Natural killer cell (primary cell): Measurements from ENCODE around the gene BLM. TPM values are rescaled to one million over a fixed set of nuclear protein-coding genes. Genes with fewer than 3 reads are reported as not detected.
"Not testable (repeated sequence)": the region's sequence is repeated elsewhere in the genome, so short reads cannot be mapped to it uniquely, and the experiment has no call there.

Experiments
- ATAC-seq, 3 donors: fragments of 150-1000 bp in 2 of 3; fragments of 200-7000 bp in 1 of 3; cut with Tn5 transposase; 1 replicate in 1 of 3; 2 replicates in 2 of 3; pipeline ENCODE4 v1.10.0; 2021; ENCODE audit warnings: mild to moderate bottlenecking in 2 of 3, moderate library complexity in 2 of 3
- DNase-seq, 2 donors: peaks; one replicate each; pipeline versions ENCODE4 v3.0.0 to v3.0.0-alpha.2; 2013 to 2021; ENCODE audit warnings: mixed read lengths in 1 of 2
- H3K27ac ChIP-seq: one replicate; pipeline ENCODE4 v1.5.1; 2013; ENCODE audit warnings: mild to moderate bottlenecking, low read length
- H3K27me3 ChIP-seq: one replicate; pipeline ENCODE4 v1.6.1; 2013; ENCODE audit warnings: low read length; ENCODE audit not compliant: control insufficient read depth, insufficient read depth
- H3K36me3 ChIP-seq: one replicate; pipeline ENCODE4 v1.6.1; 2013; ENCODE audit warnings: low read length; ENCODE audit not compliant: control insufficient read depth, insufficient read depth
- H3K4me1 ChIP-seq: one replicate; pipeline ENCODE4 v1.6.1; 2013; ENCODE audit warnings: low read length; ENCODE audit not compliant: control insufficient read depth, insufficient read depth
- H3K4me3 ChIP-seq: one replicate; pipeline ENCODE4 v1.5.1; 2013; ENCODE audit warnings: low read length
- H3K9me3 ChIP-seq: one replicate; pipeline ENCODE4 v1.6.1; 2013; ENCODE audit warnings: low read length; ENCODE audit not compliant: control insufficient read depth, insufficient read depth
- H3K27ac Mint-ChIP-seq, 2 donors: one replicate each; pipeline ENCODE4 v1.8.0; 2022; ENCODE audit warnings: mild to moderate bottlenecking in 2 of 2, mixed read lengths in 2 of 2, moderate library complexity in 1 of 2
- H3K27me3 Mint-ChIP-seq, 2 donors: one replicate each; pipeline ENCODE4 v1.8.0; 2022; ENCODE audit warnings: low read depth in 2 of 2, mixed read lengths in 2 of 2
- H3K36me3 Mint-ChIP-seq: one replicate; pipeline ENCODE4 v1.8.0; 2022; ENCODE audit warnings: mixed read lengths
- H3K4me1 Mint-ChIP-seq, 2 donors: one replicate each; pipeline ENCODE4 v1.8.0; 2022; ENCODE audit warnings: mixed read lengths in 2 of 2
- H3K4me3 Mint-ChIP-seq: one replicate; pipeline ENCODE4 v1.8.0; 2022; ENCODE audit warnings: mild to moderate bottlenecking, moderate library complexity, mixed read lengths
- H3K9me3 Mint-ChIP-seq, 2 donors: one replicate each; pipeline ENCODE4 v1.8.0; 2022; ENCODE audit warnings: mixed read lengths in 2 of 2
- CTCF ChIP-seq: fragments of 200-600 bp; IDR thresholded peaks from one replicate; pipeline ENCODE4 v1.8.0; 2022; ENCODE audit warnings: antibody characterized with exemption
- WGBS: methylation state at CpG from one replicate; pipeline ENCODE4 v1.1.7; 2013; ENCODE audit warnings: missing lambda C conversion rate; ENCODE audit not compliant: insufficient coverage; 5-methylcytosine and 5-hydroxymethylcytosine counted together
- intact Hi-C: fragments of 100-400 bp; cut with micrococcal nuclease; formaldehyde crosslinking; loops from one replicate; pipeline ENCODE4 v1.14.2; 2022
- total RNA-seq, 4 donors: library from RNA; stranded (reverse); fragments of 120-200 nt in 1 of 4; gene quantifications; one replicate each; pipeline versions ENCODE4 v1.2.3 to v1.2.4, GENCODE V29; 2013 to 2022

The BLM gene
- total RNA-seq, 3 donors from 2014 or later (not counting 1 experiment from before 2014, with no cell fraction given): 9.9 to 15.9 (median 14.1) TPM

DNA sequence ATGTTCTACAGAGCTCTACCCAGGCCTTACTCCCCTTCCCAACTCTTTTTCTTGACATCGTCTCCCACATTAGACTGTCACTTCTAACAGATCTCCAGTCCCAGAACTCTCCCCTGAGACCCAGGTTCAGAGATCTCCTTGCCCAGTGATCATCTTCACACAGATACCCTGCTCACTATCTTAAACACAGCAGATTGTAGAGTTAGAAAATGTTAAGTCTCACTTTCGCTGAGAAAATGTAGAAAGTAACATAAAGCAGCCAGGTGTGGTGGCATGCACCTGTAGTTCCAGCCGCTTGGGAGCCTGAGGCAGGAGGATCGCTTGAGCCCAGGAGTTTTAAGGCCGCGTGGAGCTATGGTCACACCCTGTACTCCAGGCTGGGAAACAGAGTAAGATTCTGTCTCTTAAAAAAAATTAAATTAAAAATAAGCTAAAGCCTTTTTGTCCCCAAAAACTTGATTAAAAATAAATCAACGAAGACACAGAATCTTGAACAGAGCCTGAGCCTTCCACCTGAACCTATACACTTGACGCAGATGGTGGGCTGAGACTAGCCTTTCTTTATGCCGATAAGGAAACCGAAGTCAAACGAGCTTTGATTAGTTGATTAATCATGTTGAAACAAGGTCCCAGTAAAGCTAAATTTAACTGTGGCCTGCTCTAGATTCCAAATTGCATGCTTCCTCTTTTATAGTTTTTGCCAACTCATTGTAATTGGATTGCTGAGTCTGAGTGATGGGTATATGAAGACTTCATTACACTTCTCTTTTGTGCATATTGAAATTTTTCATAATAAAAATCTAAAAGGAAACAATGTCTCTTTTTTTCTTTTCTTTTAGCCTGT lies 31.3 kb upstream of the BLM start:
- H3K4me1 ChIP-seq: no peaks in the 10 kb centered on the region
- H3K27ac ChIP-seq: no peak overlapping the region
- no peak for TF ChIP-seq CTCF
- H3K9me3 Mint-ChIP-seq: no peaks in the 10 kb centered on the region
- peaks cover 8 to 9% of the 10 kb centered on the region in 2 donors for H3K4me1 Mint-ChIP-seq
- no peaks in the 10 kb centered on the region for H3K36me3 ChIP-seq
- WGBS: 64% methylated on average over 11 of the region's 11 CpGs
- no peaks in the 10 kb centered on the region for H3K36me3 Mint-ChIP-seq
- H3K27ac Mint-ChIP-seq: no peak overlapping the region
- no peak for DNase-seq
- intact Hi-C loops: no loop called here
- peak in 2 of 3 donors; percentile 10 to 37 for ATAC-seq
- H3K27me3 ChIP-seq: no peaks in the 10 kb centered on the region
- no peak overlapping the region for H3K4me3 ChIP-seq
- H3K4me3 Mint-ChIP-seq: no peak overlapping the region
- H3K27me3 Mint-ChIP-seq: peaks cover 0 to 8% of the 10 kb centered on the region in 2 donors
- peaks cover 4% of the 10 kb centered on the region for H3K9me3 ChIP-seq

GRCh38 chr15:90686435-90687218 lies 30.5 kb upstream of the BLM start:
- no peaks in the 10 kb centered on the region for H3K27me3 ChIP-seq
- no peak overlapping the region for H3K27ac ChIP-seq
- H3K36me3 Mint-ChIP-seq: no peaks in the 10 kb centered on the region
- peaks cover 0 to 8% of the 10 kb centered on the region in 2 donors for H3K27me3 Mint-ChIP-seq
- H3K9me3 Mint-ChIP-seq: no peaks in the 10 kb centered on the region
- WGBS: 29% methylated on average over 2 of the region's 3 CpGs
- H3K4me1 Mint-ChIP-seq: peaks cover 8 to 9% of the 10 kb centered on the region in 2 donors
- peak overlapping the region in 1 of 2 donors; percentile 6 for H3K27ac Mint-ChIP-seq
- H3K4me3 ChIP-seq: no peak overlapping the region
- H3K36me3 ChIP-seq: no peaks in the 10 kb centered on the region
- H3K9me3 ChIP-seq: peaks cover 4% of the 10 kb centered on the region
- H3K4me1 ChIP-seq: no peaks in the 10 kb centered on the region
- peak; percentile 26 to 65 (median 39) for ATAC-seq
- H3K4me3 Mint-ChIP-seq: no peak overlapping the region
- DNase-seq: peak in 1 of 2 donors; percentile 63
- TF ChIP-seq CTCF: no peak
- intact Hi-C loops: no loop called here

GRCh38 chr15:90689326-90689961 lies 27.7 kb upstream of the BLM start:
- H3K9me3 Mint-ChIP-seq, H3K4me3 ChIP-seq, DNase-seq, H3K27me3 Mint-ChIP-seq, intact Hi-C loops, H3K27ac ChIP-seq, ATAC-seq, H3K27me3 ChIP-seq, H3K27ac Mint-ChIP-seq, H3K9me3 ChIP-seq, H3K4me3 Mint-ChIP-seq, H3K4me1 ChIP-seq, H3K36me3 Mint-ChIP-seq, H3K36me3 ChIP-seq: not testable (repeated sequence)
- WGBS: 75% methylated on average over 2 of the region's 6 CpGs
- peaks cover 9 to 12% of the 10 kb centered on the region in 2 donors for H3K4me1 Mint-ChIP-seq

DNA sequence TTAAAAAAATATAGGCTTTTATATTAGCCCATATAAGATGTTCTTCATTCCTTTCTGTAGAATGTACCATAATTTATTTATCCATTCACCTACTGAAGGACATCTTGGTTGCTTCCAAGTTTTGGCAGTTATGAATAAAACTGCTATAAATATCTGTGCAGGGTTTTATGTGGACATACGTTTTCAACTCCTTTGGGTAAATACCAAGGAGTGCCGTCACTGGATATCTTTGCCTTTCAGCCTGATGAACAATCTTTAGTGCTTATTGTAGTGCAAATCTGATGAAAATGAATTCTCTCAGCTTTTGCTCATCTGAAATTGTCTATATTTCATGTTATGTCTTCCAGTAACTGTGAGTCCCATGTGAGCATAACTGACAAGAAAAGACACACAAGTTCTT lies 26.6 kb upstream of the BLM start:
- no peaks in the 10 kb centered on the region for H3K4me1 ChIP-seq
- Mint-ChIP-seq H3K36me3 (no peaks in the 10 kb centered on the region), H3K4me3 (no peak overlapping the region), H3K9me3 (no peaks in the 10 kb centered on the region), H3K27me3 (peaks cover 0 to 2% of the 10 kb centered on the region in 2 donors), H3K27ac (no peak overlapping the region), H3K4me1 (peaks cover 9 to 12% of the 10 kb centered on the region in 2 donors)
- no peak overlapping the region for H3K4me3 ChIP-seq
- no peak for TF ChIP-seq CTCF
- DNase-seq (no peak), ATAC-seq (no peak)
- peaks cover 4% of the 10 kb centered on the region for H3K9me3 ChIP-seq
- H3K27ac ChIP-seq: no peak overlapping the region
- 86% methylated on average over 2 of the region's 2 CpGs for WGBS
- intact Hi-C loops: no loop called here
- no peaks in the 10 kb centered on the region for H3K36me3 ChIP-seq
- no peaks in the 10 kb centered on the region for H3K27me3 ChIP-seq
